GM19372 (cell line): Measurements from ENCODE around the gene GNB5.
"Not testable (repeated sequence)": the region's sequence is repeated elsewhere in the genome, so short reads cannot be mapped to it uniquely, and the experiment has no call there.

Source experiments
- ATAC-seq: cut with Tn5 transposase; IDR thresholded peaks from one replicate; pipeline ENCODE4 v1.9.1; 2021; ENCODE audit warnings: mild to moderate bottlenecking, low read depth, moderate library complexity; ENCODE audit not compliant: unreplicated experiment

GNB5 gene

GRCh38 chr15:52191207-52191606, at the start of gene GNB5:
Gene GNB5 (minus strand): TSS chr15:52191392. CDS start chr15:52184676, 6,716 bp downstream.
- no peak for ATAC-seq

GRCh38 chr15:52240166-52240565, 49.0 kb upstream of the GNB5 start:
- ATAC-seq = no peak

GRCh38 chr15:52238989-52239525, 47.9 kb upstream of the GNB5 start:
- not testable (repeated sequence) for ATAC-seq

GRCh38 chr15:52238149-52238548, 47.0 kb upstream of the GNB5 start:
- no peak for ATAC-seq

- ATAC-seq = no peak
Measured at GRCh38 chr15:52236013-52236412, 44.8 kb upstream of the GNB5 start.

- ATAC-seq = peak; percentile 41
Measured at GRCh38 chr15:52234596-52235541, 43.7 kb upstream of the GNB5 start.

GRCh38 chr15:52233405-52233804, 42.2 kb upstream of the GNB5 start:
- ATAC-seq = no peak

GRCh38 chr15:52232327-52232726, 41.1 kb upstream of the GNB5 start:
- peak; percentile 57 for ATAC-seq

GRCh38 chr15:52230073-52230472, 38.9 kb upstream of the GNB5 start:
- ATAC-seq = no peak

GRCh38 chr15:52228921-52229320, 37.7 kb upstream of the GNB5 start:
- ATAC-seq = no peak

- ATAC-seq = peak; percentile 88
Measured at GRCh38 chr15:52227456-52227855, 36.3 kb upstream of the GNB5 start.

- ATAC-seq = no peak
Measured at GRCh38 chr15:52225230-52225629, 34.0 kb upstream of the GNB5 start.

- no peak for ATAC-seq
Measured at GRCh38 chr15:52224211-52224610, 33.0 kb upstream of the GNB5 start.

- ATAC-seq = peak; percentile 50
Measured at GRCh38 chr15:52221730-52222129, 30.5 kb upstream of the GNB5 start.

- peak; percentile 40 for ATAC-seq
Measured at GRCh38 chr15:52220937-52221660, 29.9 kb upstream of the GNB5 start.

GRCh38 chr15:52220251-52220650, 29.1 kb upstream of the GNB5 start:
- no peak for ATAC-seq

GRCh38 chr15:52218816-52219215, 27.6 kb upstream of the GNB5 start:
- ATAC-seq = no peak

GRCh38 chr15:52218371-52218770, 27.2 kb upstream of the GNB5 start:
- ATAC-seq = no peak

- ATAC-seq = no peak
Measured at GRCh38 chr15:52217186-52217585, 26.0 kb upstream of the GNB5 start.

- no peak for ATAC-seq
Measured at GRCh38 chr15:52214553-52214952, 23.4 kb upstream of the GNB5 start.

- ATAC-seq = no peak
Measured at GRCh38 chr15:52213206-52213605, 22.0 kb upstream of the GNB5 start.
